ENCODE results near the gene ZACN.
"Not testable (repeated sequence)": the region's sequence is repeated elsewhere in the genome, so short reads cannot be mapped to it uniquely, and the experiment has no call there.

Gene ZACN

DNA sequence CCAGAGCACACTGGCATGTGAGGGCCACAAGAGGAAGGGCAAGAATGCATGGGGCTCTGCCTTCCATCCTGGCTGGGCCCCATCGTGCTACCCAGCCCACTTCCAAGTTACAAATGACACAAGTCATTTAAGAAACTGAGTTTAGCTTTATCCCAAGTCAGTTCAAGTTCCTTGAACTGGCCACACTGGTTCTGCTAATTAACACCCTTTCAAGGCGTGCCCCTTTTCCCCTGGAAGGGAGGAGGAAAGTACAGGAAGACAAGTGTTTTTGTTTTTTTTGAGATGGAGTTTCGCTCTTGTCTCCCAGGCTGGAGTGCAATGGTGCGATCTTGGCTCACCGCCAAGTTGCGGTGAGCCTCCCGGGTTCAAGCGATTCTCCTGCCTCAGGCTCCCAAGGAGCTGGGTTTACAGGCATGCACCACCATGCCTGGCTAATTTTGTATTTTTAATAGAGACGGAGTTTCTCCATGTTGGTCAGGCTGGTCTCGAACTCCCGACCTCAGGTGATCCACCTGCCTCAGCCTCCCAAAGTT lies 34.4 kb upstream of the ZACN start:
- not testable (repeated sequence) for H3K79me2 ChIP-seq (ENCODE audit: control insufficient read depth, insufficient read depth, low read length, unreplicated experiment); H2AFZ ChIP-seq (ENCODE audit: low read length, unreplicated experiment); H3K27me3 ChIP-seq (ENCODE audit: insufficient read depth, low read length); H3K27ac ChIP-seq (ENCODE audit: low read depth, low read length); H3K4me3 ChIP-seq (ENCODE audit: low read depth, low read length)
- H3K4me1 ChIP-seq (ENCODE audit: control insufficient read depth, insufficient read depth, low read length, unreplicated experiment): peaks cover 13% of the 10 kb centered on the region
- H3K36me3 ChIP-seq (ENCODE audit: insufficient read depth, low read length): peaks cover 40% of the 10 kb centered on the region; the same call in 1 of the 2 replicates

GRCh38 chr17:76046064-76046463 lies 32.9 kb upstream of the ZACN start:
- H3K4me1 ChIP-seq (ENCODE audit: control insufficient read depth, insufficient read depth, low read length, unreplicated experiment): peaks cover 13% of the 10 kb centered on the region
- no peak overlapping the region for H2AFZ ChIP-seq (ENCODE audit: low read length, unreplicated experiment)
- H3K4me3 ChIP-seq (ENCODE audit: low read depth, low read length): no peak overlapping the region
- peaks cover 35% of the 10 kb centered on the region; the same call in 1 of the 2 replicates for H3K36me3 ChIP-seq (ENCODE audit: insufficient read depth, low read length)
- no peaks in the 10 kb centered on the region for H3K27me3 ChIP-seq (ENCODE audit: insufficient read depth, low read length)
- peaks cover 8% of the 10 kb centered on the region for H3K79me2 ChIP-seq (ENCODE audit: control insufficient read depth, insufficient read depth, low read length, unreplicated experiment)
- no peak overlapping the region for H3K27ac ChIP-seq (ENCODE audit: low read depth, low read length)

- H3K27me3 ChIP-seq (ENCODE audit: insufficient read depth, low read length): no peaks in the 10 kb centered on the region
- H3K4me3 ChIP-seq (ENCODE audit: low read depth, low read length): no peak overlapping the region
- no peak overlapping the region for H2AFZ ChIP-seq (ENCODE audit: low read length, unreplicated experiment)
- H3K27ac ChIP-seq (ENCODE audit: low read depth, low read length): peak overlapping the region; percentile 53
- peaks cover 14% of the 10 kb centered on the region for H3K4me1 ChIP-seq (ENCODE audit: control insufficient read depth, insufficient read depth, low read length, unreplicated experiment)
- peaks cover 14% of the 10 kb centered on the region for H3K79me2 ChIP-seq (ENCODE audit: control insufficient read depth, insufficient read depth, low read length, unreplicated experiment)
- peaks cover 34% of the 10 kb centered on the region; the same call in 1 of the 2 replicates for H3K36me3 ChIP-seq (ENCODE audit: insufficient read depth, low read length)
These were observed 30.9 kb upstream of the ZACN start for GRCh38 chr17:76048025-76048605.

DNA sequence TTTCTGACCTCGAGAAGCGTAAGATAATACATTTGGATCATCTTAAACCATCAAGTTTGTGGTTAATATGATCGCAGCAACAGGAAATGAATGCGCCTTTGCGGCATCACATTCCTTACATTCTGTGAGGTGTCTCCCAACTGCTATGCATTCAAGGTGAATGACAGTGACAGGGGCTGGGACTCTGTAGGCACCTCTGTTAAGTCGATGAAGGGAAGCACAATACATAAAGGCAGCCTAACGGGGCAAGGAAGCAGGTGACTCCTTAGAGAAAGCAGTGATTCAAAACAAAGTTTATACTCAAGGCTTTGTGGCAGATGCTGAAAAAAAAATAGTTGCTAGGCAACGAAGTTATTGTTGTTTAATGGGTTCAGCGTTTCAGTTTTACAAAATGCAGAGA lies 30.3 kb upstream of the ZACN start:
- H3K27ac ChIP-seq (ENCODE audit: low read depth, low read length): peak overlapping the region; percentile 53

GRCh38 chr17:76049239-76049638 lies 29.7 kb upstream of the ZACN start:
- Histone ChIP-seq H3K36me3 (ENCODE audit: insufficient read depth, low read length) (peaks cover 33% of the 10 kb centered on the region; the same call in 1 of the 2 replicates), H3K27ac (ENCODE audit: low read depth, low read length) (peak overlapping the region; percentile 53; the same call in 1 of the 2 replicates)

More for the DNA sequence above, 30.3 kb upstream of the ZACN start:
- Histone ChIP-seq H3K27me3 (ENCODE audit: insufficient read depth, low read length) (no peaks in the 10 kb centered on the region), H2AFZ (ENCODE audit: low read length, unreplicated experiment) (no peak overlapping the region), H3K4me3 (ENCODE audit: low read depth, low read length) (no peak overlapping the region), H3K36me3 (ENCODE audit: insufficient read depth, low read length) (peaks cover 33% of the 10 kb centered on the region; the same call in 1 of the 2 replicates), H3K79me2 (ENCODE audit: control insufficient read depth, insufficient read depth, low read length, unreplicated experiment) (peaks cover 16% of the 10 kb centered on the region), H3K4me1 (ENCODE audit: control insufficient read depth, insufficient read depth, low read length, unreplicated experiment) (peaks cover 20% of the 10 kb centered on the region)

GRCh38 chr17:76049836-76050537 lies 29.0 kb upstream of the ZACN start:
- no peak overlapping the region for H3K27ac ChIP-seq (ENCODE audit: low read depth, low read length)
- H3K36me3 ChIP-seq (ENCODE audit: insufficient read depth, low read length): peaks cover 30% of the 10 kb centered on the region; the same call in 1 of the 2 replicates
- no peaks in the 10 kb centered on the region for H3K27me3 ChIP-seq (ENCODE audit: insufficient read depth, low read length)
- peaks cover 16% of the 10 kb centered on the region for H3K79me2 ChIP-seq (ENCODE audit: control insufficient read depth, insufficient read depth, low read length, unreplicated experiment)
- peaks cover 32% of the 10 kb centered on the region for H3K4me1 ChIP-seq (ENCODE audit: control insufficient read depth, insufficient read depth, low read length, unreplicated experiment)
- H2AFZ ChIP-seq (ENCODE audit: low read length, unreplicated experiment): no peak overlapping the region
- H3K4me3 ChIP-seq (ENCODE audit: low read depth, low read length): no peak overlapping the region

More at GRCh38 chr17:76049239-76049638, 29.7 kb upstream of the ZACN start:
- H2AFZ ChIP-seq (ENCODE audit: low read length, unreplicated experiment): no peak overlapping the region
- H3K4me3 ChIP-seq (ENCODE audit: low read depth, low read length): no peak overlapping the region
- H3K79me2 ChIP-seq (ENCODE audit: control insufficient read depth, insufficient read depth, low read length, unreplicated experiment): peaks cover 16% of the 10 kb centered on the region
- H3K27me3 ChIP-seq (ENCODE audit: insufficient read depth, low read length): no peaks in the 10 kb centered on the region
- H3K4me1 ChIP-seq (ENCODE audit: control insufficient read depth, insufficient read depth, low read length, unreplicated experiment): peaks cover 25% of the 10 kb centered on the region

GRCh38 chr17:76050538-76051467 lies 28.2 kb upstream of the ZACN start:
- H3K79me2 ChIP-seq (ENCODE audit: control insufficient read depth, insufficient read depth, low read length, unreplicated experiment): peaks cover 16% of the 10 kb centered on the region
- no peak overlapping the region for H3K4me3 ChIP-seq (ENCODE audit: low read depth, low read length)
- H3K27me3 ChIP-seq (ENCODE audit: insufficient read depth, low read length): no peaks in the 10 kb centered on the region
- H2AFZ ChIP-seq (ENCODE audit: low read length, unreplicated experiment): no peak overlapping the region
- peaks cover 28% of the 10 kb centered on the region; the same call in 1 of the 2 replicates for H3K36me3 ChIP-seq (ENCODE audit: insufficient read depth, low read length)
- peaks cover 32% of the 10 kb centered on the region for H3K4me1 ChIP-seq (ENCODE audit: control insufficient read depth, insufficient read depth, low read length, unreplicated experiment)
- no peak overlapping the region for H3K27ac ChIP-seq (ENCODE audit: low read depth, low read length)

GRCh38 chr17:76051561-76051960 lies 27.4 kb upstream of the ZACN start:
- H3K27me3 ChIP-seq (ENCODE audit: insufficient read depth, low read length): no peaks in the 10 kb centered on the region
- peaks cover 28% of the 10 kb centered on the region; the same call in 1 of the 2 replicates for H3K36me3 ChIP-seq (ENCODE audit: insufficient read depth, low read length)
- peaks cover 32% of the 10 kb centered on the region for H3K4me1 ChIP-seq (ENCODE audit: control insufficient read depth, insufficient read depth, low read length, unreplicated experiment)
- no peak overlapping the region for H2AFZ ChIP-seq (ENCODE audit: low read length, unreplicated experiment)
- H3K4me3 ChIP-seq (ENCODE audit: low read depth, low read length): no peak overlapping the region
- H3K79me2 ChIP-seq (ENCODE audit: control insufficient read depth, insufficient read depth, low read length, unreplicated experiment): peaks cover 16% of the 10 kb centered on the region
- no peak overlapping the region for H3K27ac ChIP-seq (ENCODE audit: low read depth, low read length)

GRCh38 chr17:76053246-76054111 lies 25.5 kb upstream of the ZACN start:
- H3K27ac ChIP-seq (ENCODE audit: low read depth, low read length): peak overlapping the region; percentile 86

More at GRCh38 chr17:76053246-76054111, 25.5 kb upstream of the ZACN start:
- H3K79me2 ChIP-seq (ENCODE audit: control insufficient read depth, insufficient read depth, low read length, unreplicated experiment): peaks cover 13% of the 10 kb centered on the region
- H3K27me3 ChIP-seq (ENCODE audit: insufficient read depth, low read length): no peaks in the 10 kb centered on the region
- H2AFZ ChIP-seq (ENCODE audit: low read length, unreplicated experiment): no peak overlapping the region
- H3K36me3 ChIP-seq (ENCODE audit: insufficient read depth, low read length): peaks cover 26% of the 10 kb centered on the region
- peaks cover 28% of the 10 kb centered on the region for H3K4me1 ChIP-seq (ENCODE audit: control insufficient read depth, insufficient read depth, low read length, unreplicated experiment)
- peak overlapping the region; percentile 48; the same call in 1 of the 2 replicates for H3K4me3 ChIP-seq (ENCODE audit: low read depth, low read length)

All from ACC112 (cell line).